Measurements from ENCODE around the gene HDAC4. TPM values are rescaled to one million over a fixed set of nuclear protein-coding genes. Genes with fewer than 3 reads are reported as not detected.

HDAC4 gene
- total and polyA plus RNA-seq, 4 donors = 2.9 to 37.2 (median 4.4) TPM

DNA sequence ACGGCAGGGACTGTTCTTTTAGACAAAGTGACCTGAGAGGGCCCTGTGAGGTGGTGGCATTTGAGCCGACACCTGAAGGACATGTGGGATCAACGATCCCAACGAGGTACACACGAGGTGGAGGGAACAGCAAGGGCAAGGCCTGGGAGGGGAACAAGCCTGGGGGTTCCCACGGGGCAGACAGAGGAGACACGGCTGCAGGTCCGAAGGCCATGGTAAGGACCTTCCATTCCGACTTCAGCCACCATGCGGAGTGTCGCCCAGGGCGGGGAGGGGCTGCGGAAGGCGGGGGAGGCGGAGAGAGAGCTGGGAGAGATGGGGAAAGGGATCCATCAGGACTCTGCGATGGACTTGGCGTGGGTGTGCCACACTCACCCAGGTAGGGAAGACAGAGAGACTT is 151.8 kb downstream of the HDAC4 start:
- no peak for TF ChIP-seq YY1 (IDR thresholded peaks at IDR 0.05)
- TF ChIP-seq NR2F2 (IDR thresholded peaks at IDR 0.05) = no peak
- TF ChIP-seq, protein P1, sequence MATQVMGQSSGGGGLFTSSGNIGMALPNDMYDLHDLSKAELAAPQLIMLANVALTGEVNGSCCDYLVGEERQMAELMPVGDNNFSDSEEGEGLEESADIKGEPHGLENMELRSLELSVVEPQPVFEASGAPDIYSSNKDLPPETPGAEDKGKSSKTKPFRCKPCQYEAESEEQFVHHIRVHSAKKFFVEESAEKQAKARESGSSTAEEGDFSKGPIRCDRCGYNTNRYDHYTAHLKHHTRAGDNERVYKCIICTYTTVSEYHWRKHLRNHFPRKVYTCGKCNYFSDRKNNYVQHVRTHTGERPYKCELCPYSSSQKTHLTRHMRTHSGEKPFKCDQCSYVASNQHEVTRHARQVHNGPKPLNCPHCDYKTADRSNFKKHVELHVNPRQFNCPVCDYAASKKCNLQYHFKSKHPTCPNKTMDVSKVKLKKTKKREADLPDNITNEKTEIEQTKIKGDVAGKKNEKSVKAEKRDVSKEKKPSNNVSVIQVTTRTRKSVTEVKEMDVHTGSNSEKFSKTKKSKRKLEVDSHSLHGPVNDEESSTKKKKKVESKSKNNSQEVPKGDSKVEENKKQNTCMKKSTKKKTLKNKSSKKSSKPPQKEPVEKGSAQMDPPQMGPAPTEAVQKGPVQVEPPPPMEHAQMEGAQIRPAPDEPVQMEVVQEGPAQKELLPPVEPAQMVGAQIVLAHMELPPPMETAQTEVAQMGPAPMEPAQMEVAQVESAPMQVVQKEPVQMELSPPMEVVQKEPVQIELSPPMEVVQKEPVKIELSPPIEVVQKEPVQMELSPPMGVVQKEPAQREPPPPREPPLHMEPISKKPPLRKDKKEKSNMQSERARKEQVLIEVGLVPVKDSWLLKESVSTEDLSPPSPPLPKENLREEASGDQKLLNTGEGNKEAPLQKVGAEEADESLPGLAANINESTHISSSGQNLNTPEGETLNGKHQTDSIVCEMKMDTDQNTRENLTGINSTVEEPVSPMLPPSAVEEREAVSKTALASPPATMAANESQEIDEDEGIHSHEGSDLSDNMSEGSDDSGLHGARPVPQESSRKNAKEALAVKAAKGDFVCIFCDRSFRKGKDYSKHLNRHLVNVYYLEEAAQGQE (IDR thresholded peaks at IDR 0.05) = no peak
- TF ChIP-seq GABPA (IDR thresholded peaks at IDR 0.05 in 1 of 2, conservative IDR thresholded peaks at IDR 0.05 in 1 of 2) = no peak
- no peak for TF ChIP-seq JUND (IDR thresholded peaks at IDR 0.05)
- no peak for TF ChIP-seq EGR1 (IDR thresholded peaks at IDR 0.05; ENCODE audit: low read depth in 2 of 2)
- no peak for TF ChIP-seq FOXA1 (IDR thresholded peaks at IDR 0.05)
- TF ChIP-seq, protein P2, sequence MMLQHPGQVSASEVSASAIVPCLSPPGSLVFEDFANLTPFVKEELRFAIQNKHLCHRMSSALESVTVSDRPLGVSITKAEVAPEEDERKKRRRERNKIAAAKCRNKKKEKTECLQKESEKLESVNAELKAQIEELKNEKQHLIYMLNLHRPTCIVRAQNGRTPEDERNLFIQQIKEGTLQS (IDR thresholded peaks at IDR 0.05) = no peak
- no peak for TF ChIP-seq TAF1 (conservative IDR thresholded peaks at IDR 0.05)
- no peak for TF ChIP-seq RXRA (IDR thresholded peaks at IDR 0.05)
- no peak for TF ChIP-seq SP1 (IDR thresholded peaks at IDR 0.05)
- TF ChIP-seq RAD21 (IDR thresholded peaks at IDR 0.05) = no peak
- TF ChIP-seq HNF4G (IDR thresholded peaks at IDR 0.05) = no peak
- TF ChIP-seq, protein P3, sequence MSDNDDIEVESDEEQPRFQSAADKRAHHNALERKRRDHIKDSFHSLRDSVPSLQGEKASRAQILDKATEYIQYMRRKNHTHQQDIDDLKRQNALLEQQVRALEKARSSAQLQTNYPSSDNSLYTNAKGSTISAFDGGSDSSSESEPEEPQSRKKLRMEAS (IDR thresholded peaks at IDR 0.05) = no peak
- TF ChIP-seq HNF4A (conservative IDR thresholded peaks at IDR 0.05) = no peak
- TF ChIP-seq, protein P4, sequence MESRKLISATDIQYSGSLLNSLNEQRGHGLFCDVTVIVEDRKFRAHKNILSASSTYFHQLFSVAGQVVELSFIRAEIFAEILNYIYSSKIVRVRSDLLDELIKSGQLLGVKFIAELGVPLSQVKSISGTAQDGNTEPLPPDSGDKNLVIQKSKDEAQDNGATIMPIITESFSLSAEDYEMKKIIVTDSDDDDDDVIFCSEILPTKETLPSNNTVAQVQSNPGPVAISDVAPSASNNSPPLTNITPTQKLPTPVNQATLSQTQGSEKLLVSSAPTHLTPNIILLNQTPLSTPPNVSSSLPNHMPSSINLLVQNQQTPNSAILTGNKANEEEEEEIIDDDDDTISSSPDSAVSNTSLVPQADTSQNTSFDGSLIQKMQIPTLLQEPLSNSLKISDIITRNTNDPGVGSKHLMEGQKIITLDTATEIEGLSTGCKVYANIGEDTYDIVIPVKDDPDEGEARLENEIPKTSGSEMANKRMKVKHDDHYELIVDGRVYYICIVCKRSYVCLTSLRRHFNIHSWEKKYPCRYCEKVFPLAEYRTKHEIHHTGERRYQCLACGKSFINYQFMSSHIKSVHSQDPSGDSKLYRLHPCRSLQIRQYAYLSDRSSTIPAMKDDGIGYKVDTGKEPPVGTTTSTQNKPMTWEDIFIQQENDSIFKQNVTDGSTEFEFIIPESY (IDR thresholded peaks at IDR 0.05) = no peak
- TF ChIP-seq FOXA2 (IDR thresholded peaks at IDR 0.05) = no peak
- TF ChIP-seq, protein P5, sequence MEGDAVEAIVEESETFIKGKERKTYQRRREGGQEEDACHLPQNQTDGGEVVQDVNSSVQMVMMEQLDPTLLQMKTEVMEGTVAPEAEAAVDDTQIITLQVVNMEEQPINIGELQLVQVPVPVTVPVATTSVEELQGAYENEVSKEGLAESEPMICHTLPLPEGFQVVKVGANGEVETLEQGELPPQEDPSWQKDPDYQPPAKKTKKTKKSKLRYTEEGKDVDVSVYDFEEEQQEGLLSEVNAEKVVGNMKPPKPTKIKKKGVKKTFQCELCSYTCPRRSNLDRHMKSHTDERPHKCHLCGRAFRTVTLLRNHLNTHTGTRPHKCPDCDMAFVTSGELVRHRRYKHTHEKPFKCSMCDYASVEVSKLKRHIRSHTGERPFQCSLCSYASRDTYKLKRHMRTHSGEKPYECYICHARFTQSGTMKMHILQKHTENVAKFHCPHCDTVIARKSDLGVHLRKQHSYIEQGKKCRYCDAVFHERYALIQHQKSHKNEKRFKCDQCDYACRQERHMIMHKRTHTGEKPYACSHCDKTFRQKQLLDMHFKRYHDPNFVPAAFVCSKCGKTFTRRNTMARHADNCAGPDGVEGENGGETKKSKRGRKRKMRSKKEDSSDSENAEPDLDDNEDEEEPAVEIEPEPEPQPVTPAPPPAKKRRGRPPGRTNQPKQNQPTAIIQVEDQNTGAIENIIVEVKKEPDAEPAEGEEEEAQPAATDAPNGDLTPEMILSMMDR (IDR thresholded peaks at IDR 0.05; ENCODE audit: low read depth, low read length, missing input control) = no peak
- WGBS = 94% methylated on average over 17 of the region's 17 CpGs
- Histone ChIP-seq H3K4me1 (ENCODE audit: control insufficient read depth in 4 of 4, insufficient read depth in 4 of 4, low read length in 3 of 4) (peaks cover 0 to 4% (median 2%) of the 10 kb centered on the region in 4 donors), H3K27ac (ENCODE audit: low read depth in 1 of 2, low read length in 2 of 2) (no peak overlapping the region), H3K36me3 (ENCODE audit: control insufficient read depth in 4 of 4, insufficient read depth in 3 of 4, low read depth in 1 of 4, low read length in 3 of 4) (no peaks in the 10 kb centered on the region), H3K4me3 (ENCODE audit: low read depth in 1 of 3, low read length in 3 of 3) (no peak overlapping the region), H3K9ac (ENCODE audit: low read depth in 1 of 2, low read length in 2 of 2) (no peak overlapping the region), H3K9me3 (ENCODE audit: control insufficient read depth in 4 of 4, low read length in 3 of 4) (no peaks in the 10 kb centered on the region), H3K27me3 (ENCODE audit: control insufficient read depth in 4 of 4, insufficient read depth in 4 of 4, low read length in 3 of 4) (no peaks in the 10 kb centered on the region)
- no peak for DNase-seq (ENCODE audit: low spot score)
